GM12892 (cell line): ENCODE results near the gene HYOU1.
"Not testable (repeated sequence)": the region's sequence is repeated elsewhere in the genome, so short reads cannot be mapped to it uniquely, and the experiment has no call there.

ENCODE experiments used
- DNase-seq: peaks from one replicate; pipeline ENCODE4 v3.0.0; 2011; ENCODE audit not compliant: insufficient read length
- FAIRE-seq: peaks from 2 replicates; lab custom pipeline; 2011; peaks lifted over from hg19 to GRCh38; lab: Jason Lieb, UNC
- POLR2A ChIP-seq: IDR thresholded peaks from 2 replicates; pipeline ENCODE4 v1.6.1; 2011; ENCODE audit warnings: low read depth, low read length, control low read depth
- POLR2AphosphoS5 ChIP-seq: IDR thresholded peaks from 2 replicates; pipeline ENCODE4 v1.6.1; 2011; ENCODE audit warnings: low read depth, low read length, control low read depth
- TAF1 ChIP-seq: IDR thresholded peaks from 2 replicates; pipeline ENCODE4 v1.6.1; 2011; ENCODE audit warnings: low read depth, mild to moderate bottlenecking, control low read depth, low read length, borderline replicate concordance

Gene HYOU1

DNA sequence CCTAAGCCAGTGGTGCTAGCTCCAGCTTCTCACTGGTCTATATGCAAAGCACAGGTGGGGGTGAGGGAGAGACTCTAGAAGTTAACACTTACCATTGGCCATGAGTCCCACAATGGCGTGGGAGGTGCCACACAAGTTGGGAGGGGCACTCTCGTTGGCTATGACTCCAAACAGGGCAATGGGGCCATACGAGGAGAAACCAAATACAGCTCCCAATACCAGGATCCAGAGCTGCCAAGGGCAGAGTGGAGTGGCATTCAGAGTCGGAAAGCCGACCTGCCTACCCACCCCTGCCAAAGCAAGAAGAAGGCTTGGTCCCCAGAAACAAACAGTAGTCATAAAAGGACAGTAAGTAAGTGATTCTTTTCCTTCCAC lies 31.9 kb downstream of the HYOU1 start:
- FAIRE-seq: no peak
- TF ChIP-seq POLR2AphosphoS5 (no peak), TAF1 (no peak), POLR2A (no peak)
- no peak for DNase-seq

DNA sequence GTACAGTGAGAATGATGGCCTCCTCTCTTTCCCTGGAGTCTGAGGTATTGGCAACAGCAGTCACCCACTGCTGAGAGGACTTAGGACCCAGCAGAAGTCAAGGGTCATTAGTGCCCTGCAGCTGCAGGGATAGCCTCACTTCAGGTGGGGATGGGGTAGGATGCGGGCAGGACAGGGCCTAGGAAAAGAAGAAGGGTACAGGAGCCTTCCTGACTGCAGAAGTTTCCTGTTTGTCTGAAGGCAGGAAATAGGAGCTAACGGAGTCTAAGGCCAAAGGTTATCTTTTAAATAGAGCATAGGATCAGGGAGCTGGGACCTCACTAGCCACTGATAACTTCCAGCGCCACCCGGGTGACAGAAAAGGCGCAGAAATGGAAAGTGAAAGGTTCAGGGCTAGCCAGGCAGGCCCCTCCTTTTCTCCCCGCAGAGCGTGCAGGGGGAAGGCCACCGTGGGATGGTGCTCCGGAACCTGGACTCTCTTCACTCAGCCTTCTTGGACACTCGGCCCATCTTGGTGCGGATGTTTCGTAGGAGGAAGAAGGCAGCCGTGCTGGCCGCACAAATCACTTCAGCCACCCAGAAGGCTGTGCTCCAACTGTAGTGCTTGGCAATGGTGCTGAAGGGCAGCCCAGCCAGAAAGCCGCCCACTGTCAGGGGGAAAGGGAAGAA lies 32.4 kb downstream of the HYOU1 start:
- FAIRE-seq: no peak
- TF ChIP-seq TAF1: no peak
- TF ChIP-seq POLR2AphosphoS5: no peak
- no peak for TF ChIP-seq POLR2A
- DNase-seq: no peak

DNA sequence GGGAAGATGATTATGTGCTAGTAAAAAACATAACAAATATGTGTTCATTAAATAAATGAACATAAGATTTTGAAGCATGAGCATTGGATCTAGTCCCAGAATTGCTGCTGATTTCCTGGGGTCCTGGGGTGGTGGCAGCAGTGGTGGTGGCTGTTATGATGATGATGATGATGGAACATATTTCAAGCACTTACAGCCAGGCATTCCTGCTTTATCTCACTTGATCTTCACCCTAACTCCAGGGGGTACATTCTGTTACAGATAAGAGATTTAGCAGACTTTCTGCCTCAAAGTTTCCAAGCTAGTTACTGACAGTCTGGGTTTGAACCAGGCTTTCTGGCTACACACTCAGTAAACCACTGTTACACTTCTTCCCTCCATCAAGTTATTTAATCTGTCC lies 33.3 kb downstream of the HYOU1 start:
- TF ChIP-seq POLR2A: no peak
- TF ChIP-seq TAF1: no peak
- TF ChIP-seq POLR2AphosphoS5: no peak
- DNase-seq: no peak
- FAIRE-seq: no peak

DNA sequence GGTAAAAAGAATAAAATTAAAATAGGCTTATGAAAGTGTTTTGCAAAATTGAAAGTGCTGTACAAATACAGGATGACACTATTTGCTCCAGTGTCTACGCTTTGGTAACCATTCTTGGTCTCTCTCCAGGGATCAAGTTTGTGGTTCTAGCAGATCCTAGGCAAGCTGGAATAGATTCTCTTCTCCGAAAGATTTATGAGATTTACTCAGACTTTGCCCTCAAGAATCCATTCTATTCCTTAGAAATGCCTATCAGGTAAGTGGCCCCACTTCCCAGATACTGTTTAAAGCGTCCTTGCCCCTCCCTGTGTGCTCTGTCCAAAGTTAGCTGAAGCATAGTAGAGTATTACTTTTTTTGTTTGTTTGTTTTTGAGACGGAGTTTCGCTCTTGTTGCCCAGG lies 35.4 kb downstream of the HYOU1 start:
- FAIRE-seq (peak; percentile 36), DNase-seq (no peak)
- TF ChIP-seq POLR2AphosphoS5 (no peak), TAF1 (no peak), POLR2A (no peak)

DNA sequence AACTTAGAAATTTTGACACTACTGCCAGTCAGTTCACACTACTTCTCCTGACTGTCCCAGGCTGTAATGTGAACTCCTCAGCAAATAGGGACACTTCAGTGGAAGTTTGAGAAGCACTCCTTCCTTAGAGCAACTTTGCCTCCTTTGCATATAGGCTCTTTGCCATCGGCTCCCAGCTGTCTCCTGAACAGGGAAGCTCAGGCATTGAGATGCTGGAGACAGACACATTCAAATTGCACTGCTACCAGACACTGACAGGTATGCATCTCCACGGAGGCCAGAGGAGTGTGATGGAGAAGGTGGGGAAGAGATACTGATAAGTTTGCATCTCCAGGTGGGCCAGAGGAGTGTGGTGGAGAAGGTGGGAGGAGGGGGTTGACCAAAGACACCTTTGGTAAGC lies 37.0 kb downstream of the HYOU1 start:
- DNase-seq (no peak), FAIRE-seq (no peak)
- TF ChIP-seq POLR2AphosphoS5: no peak
- TF ChIP-seq POLR2A: no peak
- no peak for TF ChIP-seq TAF1

DNA sequence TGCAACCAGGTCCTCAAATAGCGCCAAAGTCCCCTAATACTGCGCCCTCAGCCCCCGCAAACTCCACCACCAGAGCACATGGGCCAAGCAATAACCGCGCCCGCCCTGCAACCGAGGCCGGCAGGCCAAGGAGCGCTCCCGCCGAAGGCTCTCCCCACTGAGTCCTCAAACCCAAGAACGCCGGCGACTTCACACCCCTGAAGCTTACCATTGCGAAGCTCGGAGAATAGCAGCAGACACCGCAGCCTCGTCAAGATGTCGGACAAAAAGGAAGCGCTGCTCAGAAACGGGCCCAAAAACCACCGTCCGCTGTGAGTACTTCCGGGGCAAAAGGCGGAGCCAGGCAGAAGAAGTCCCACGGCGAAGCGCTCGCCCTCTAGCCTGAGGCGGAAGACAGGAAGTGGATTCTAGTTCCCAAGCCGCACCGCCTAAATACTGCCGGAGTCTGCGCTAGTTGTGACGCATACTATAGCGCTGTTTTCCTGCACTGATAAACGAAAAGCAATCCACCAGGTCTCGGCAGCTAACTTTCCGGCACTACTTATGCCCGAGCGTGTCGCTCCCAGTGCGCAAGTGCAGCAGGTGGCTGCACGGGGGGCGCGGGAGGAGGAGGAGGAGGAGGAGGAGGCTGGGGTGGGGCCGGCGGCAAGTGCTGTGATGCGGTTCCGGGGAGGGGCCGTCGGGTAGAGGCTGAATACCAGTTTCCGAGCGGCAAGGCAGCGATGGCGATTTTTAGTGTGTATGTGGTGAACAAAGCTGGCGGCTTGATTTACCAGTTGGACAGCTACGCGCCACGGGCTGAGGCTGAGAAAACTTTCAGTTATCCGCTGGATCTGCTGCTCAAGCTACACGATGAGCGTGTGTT lies 38.7 kb downstream of the HYOU1 start, which contains the start of the genes RPS25 and TRAPPC4:
Gene RPS25, minus strand, starts transcription at position 270 of the 865 bp plus-strand sequence. Its CDS starts 59 bp downstream, at position 211.
Gene TRAPPC4, plus strand, starts transcription at position 693 of the 865 bp plus-strand sequence. Its CDS starts 30 bp downstream, at position 723.
- DNase-seq (peak; percentile 95), FAIRE-seq (peak; percentile 97)
- TF ChIP-seq POLR2A (peak; percentile 95), TAF1 (peak; percentile 89), POLR2AphosphoS5 (peak; percentile 96)

DNA sequence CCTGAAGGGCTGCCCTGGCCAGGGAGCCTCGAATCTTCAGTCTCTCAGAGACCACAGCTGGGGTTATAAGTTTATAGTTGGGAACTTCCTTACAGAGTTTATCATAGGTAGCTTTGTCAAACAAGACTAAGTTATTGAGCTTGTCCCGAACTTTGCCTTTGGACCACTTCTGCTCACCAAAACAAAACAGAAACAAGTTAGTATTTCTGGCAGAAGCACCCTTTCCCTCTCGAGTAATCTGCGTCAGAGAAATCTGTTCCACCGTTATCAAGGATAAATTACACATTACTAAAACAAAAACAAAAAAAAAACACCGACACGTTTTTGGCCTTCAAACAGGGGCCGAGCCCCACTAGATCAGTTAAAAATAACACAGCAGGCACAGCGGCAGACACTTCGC lies 39.6 kb downstream of the HYOU1 start:
- not testable (repeated sequence) for DNase-seq, FAIRE-seq

DNA sequence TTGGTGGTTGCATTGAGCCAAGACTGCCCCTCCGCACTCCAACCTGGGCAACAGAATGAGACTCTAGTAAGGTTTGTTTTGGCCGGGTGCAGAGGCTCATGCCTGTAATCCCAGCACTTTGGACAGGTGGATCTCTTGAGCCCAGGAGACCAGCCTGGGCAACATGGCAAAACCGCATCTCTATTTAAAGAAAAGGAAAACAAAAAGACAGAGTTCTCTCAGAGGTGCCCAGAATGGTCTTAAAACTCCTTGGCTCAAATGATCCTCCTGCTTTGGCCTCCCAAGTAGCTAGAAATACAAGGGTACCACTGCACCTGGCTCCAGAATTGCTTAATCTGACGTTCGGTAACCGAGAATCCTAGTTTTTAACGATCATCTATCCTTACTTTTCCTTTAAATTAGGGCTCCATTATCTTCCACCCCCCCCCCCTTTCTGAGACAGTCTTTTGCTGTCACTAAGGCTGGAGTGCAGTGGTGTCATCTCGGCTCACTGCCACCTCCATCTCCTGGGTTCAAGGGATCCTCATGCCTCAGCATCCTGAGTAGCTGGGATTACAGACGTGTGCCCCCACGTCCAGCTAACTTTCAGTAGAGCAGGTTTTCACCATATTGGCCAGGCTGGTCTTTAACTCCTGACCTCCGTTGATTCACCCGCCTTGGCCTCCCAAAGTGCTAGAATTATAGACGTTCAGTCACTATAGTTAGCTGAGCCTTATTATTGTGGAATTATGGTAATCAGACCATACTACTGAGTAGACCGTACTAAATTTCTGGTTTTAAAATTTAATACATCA lies 40.6 kb downstream of the HYOU1 start:
- TF ChIP-seq POLR2A (0 out of 2 replicates have a peak, but pooled peaks have one; percentile 41), TAF1 (no peak), POLR2AphosphoS5 (no peak)
- FAIRE-seq (no peak), DNase-seq (no peak)

DNA sequence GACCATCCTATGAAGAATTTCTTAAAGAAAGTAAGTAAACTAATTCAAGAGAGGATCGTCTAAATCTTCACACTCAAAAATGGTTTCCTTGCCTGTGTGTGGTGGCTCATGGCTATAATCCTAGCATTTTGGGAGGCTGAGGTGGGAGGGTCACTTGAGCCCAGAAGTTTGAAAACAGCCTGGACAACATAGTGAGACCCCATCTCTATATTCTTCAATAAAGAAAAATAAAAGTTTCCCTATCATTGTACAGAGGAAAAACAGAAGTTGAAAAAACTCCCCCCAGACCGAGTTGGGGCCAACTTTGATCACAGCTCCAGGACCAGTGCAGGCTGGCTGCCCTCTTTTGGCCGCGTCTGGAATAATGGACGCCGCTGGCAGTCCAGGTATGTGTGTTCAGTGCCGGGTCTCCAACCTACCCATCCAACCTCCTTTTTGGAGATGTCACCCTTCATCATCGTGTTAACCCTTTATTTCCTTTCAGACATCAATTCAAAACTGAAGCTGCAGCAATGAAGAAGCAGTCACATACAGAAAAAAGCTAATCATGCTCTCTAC lies 41.9 kb downstream of the HYOU1 start:
- DNase-seq: no peak
- no peak for FAIRE-seq
- TF ChIP-seq POLR2AphosphoS5: peak; percentile 24; the same call in 1 of the 2 replicates
- no peak for TF ChIP-seq TAF1
- TF ChIP-seq POLR2A: 0 out of 2 replicates have a peak, but pooled peaks have one; percentile 29

DNA sequence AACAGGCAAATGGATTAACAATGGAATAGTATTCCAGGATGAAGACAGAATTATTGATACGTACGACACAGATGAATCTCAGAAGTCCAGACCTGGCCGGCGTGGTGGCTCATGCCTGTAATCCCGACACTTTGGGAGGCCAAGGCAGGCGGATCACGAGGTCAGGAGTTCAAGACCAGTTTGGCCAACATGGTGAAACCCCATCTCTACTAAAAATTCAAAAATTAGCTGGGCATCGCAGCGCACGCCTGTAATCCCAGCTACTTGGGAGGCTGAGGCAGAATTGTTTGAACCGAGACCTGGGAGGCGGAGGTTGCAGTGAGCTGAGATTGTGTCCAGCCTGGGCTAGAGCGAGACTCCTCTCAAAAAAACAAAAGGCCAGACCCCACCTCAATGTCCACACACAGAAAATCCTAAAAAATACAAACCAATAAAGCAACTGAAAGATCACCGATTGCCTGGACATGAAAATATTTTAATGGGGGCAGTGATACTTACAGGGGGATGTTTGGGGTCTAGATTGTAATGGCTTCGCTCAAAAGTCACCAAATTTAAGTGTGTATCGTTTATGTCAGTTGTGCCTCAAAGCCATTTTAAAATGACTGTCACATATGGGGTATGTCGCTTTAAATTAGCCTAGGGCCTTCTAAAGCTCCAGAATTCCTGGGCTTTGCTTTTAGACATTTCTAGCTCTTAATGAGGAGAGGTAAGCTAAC lies 42.6 kb downstream of the HYOU1 start:
- no peak for FAIRE-seq

More for the DNA sequence above, 42.6 kb downstream of the HYOU1 start:
- TF ChIP-seq TAF1 (no peak), POLR2AphosphoS5 (peak; percentile 60), POLR2A (peak; percentile 82)
- no peak for DNase-seq
